MM.1S (cell line): ENCODE data around the gene EFCAB7.

ENCODE experiments used
- DNase-seq: peaks from one replicate; pipeline ENCODE4 v3.0.0-alpha.2; 2015
- H2AFZ ChIP-seq: fragments of 300-600 bp; sonication (generic); 2 replicates; pipeline ENCODE4 v1.6.0; 2016; ENCODE audit warnings: antibody characterized with exemption, low read length
- H3F3A ChIP-seq: fragments of 300-600 bp; sonication (generic); 2 replicates; pipeline ENCODE4 v1.6.1; 2016; ENCODE audit warnings: mild to moderate bottlenecking, antibody characterized with exemption, low read length, moderate library complexity, mixed read lengths; ENCODE audit not compliant: insufficient read depth
- H3K27ac ChIP-seq: fragments of 300-600 bp; sonication (generic); 2 replicates; pipeline ENCODE4 v1.5.1; 2016; ENCODE audit warnings: mild to moderate bottlenecking, low read length
- H3K27me3 ChIP-seq: fragments of 300-600 bp; sonication (generic); replicated peaks from 2 replicates; pipeline ENCODE4 v1.6.0; 2016; ENCODE audit warnings: low read length; ENCODE audit not compliant: insufficient read depth
- H3K36me3 ChIP-seq: fragments of 300-600 bp; sonication (generic); replicated peaks from 2 replicates; pipeline ENCODE4 v1.6.1; 2016; ENCODE audit warnings: mild to moderate bottlenecking, low read length, mixed read lengths; ENCODE audit not compliant: insufficient read depth
- H3K4me1 ChIP-seq: fragments of 300-600 bp; sonication (generic); 2 replicates; pipeline ENCODE4 v1.6.1; 2016; ENCODE audit warnings: low read length, mixed read lengths
- H3K4me2 ChIP-seq: fragments of 300-600 bp; sonication (generic); 2 replicates; pipeline ENCODE4 v1.6.0; 2016; ENCODE audit warnings: low read depth, low read length
- H3K4me3 ChIP-seq: fragments of 300-600 bp; sonication (generic); 2 replicates; pipeline ENCODE4 v1.5.1; 2016; ENCODE audit warnings: low read length, mixed read lengths
- H3K79me2 ChIP-seq: fragments of 300-600 bp; sonication (generic); 2 replicates; pipeline ENCODE4 v1.6.1; 2016; ENCODE audit warnings: mixed run types, low read length, mixed read lengths
- H3K9ac ChIP-seq: fragments of 300-600 bp; sonication (generic); 2 replicates; pipeline ENCODE4 v1.6.1; 2016; ENCODE audit warnings: low read length, mixed read lengths
- H3K9me2 ChIP-seq: fragments of 300-600 bp; sonication (generic); replicated peaks from 2 replicates; pipeline ENCODE4 v1.6.1; 2016; ENCODE audit warnings: mild to moderate bottlenecking, low read length, mixed read lengths; ENCODE audit not compliant: insufficient read depth
- H3K9me3 ChIP-seq: fragments of 300-600 bp; sonication (generic); replicated peaks from 2 replicates; pipeline ENCODE4 v1.6.1; 2016; ENCODE audit warnings: mild to moderate bottlenecking, low read length, mixed read lengths; ENCODE audit not compliant: insufficient read depth
- H4K20me1 ChIP-seq: fragments of 300-600 bp; sonication (generic); 2 replicates; pipeline ENCODE4 v1.6.1; 2016; ENCODE audit warnings: mild to moderate bottlenecking, low read length, moderate library complexity, mixed read lengths; ENCODE audit not compliant: insufficient read depth
- EZH2 ChIP-seq: fragments of 300-600 bp; sonication (generic); optimal IDR thresholded peaks from 2 replicates; pipeline ENCODE3; 2017; ENCODE audit warnings: low read depth, mild to moderate bottlenecking, antibody characterized with exemption, low read length, mixed read lengths
- EZH2phosphoT487 ChIP-seq: fragments of 300-600 bp; sonication (generic); IDR thresholded peaks from 2 replicates; pipeline ENCODE4 v1.6.1; 2018; ENCODE audit warnings: antibody characterized with exemption, low read length
- TF ChIP-seq, protein P1 (sequence below): fragments of 300-600 bp; sonication (generic); IDR thresholded peaks from 2 replicates; pipeline ENCODE4 v1.5.1; 2016; ENCODE audit warnings: antibody characterized with exemption, low read length, mixed read lengths

EFCAB7 gene

DNA sequence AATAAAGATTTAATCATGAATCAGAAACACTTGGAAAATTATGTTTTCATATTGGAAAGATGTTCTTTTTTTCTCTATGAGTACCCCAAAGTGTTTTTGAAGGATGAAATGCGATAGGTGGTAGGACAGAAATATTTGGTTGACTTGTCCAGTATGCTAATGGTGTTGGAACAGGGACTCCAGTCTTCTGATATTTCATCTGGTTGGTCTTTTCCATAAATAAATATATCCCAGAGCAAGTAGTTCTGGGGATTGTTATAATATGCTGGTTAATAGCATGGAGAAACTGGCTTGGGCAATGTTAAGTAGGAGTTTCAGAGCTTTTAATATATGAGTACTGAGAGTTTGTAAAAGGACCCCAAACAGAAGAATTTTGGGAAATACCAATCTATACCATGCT is 78.6 kb downstream of the EFCAB7 start:
- no peak overlapping the region for H2AFZ ChIP-seq
- DNase-seq: no peak
- H4K20me1 ChIP-seq: no peaks in the 10 kb centered on the region
- no peaks in the 10 kb centered on the region for H3K27me3 ChIP-seq
- H3K4me2 ChIP-seq: no peak overlapping the region
- no peaks in the 10 kb centered on the region for H3K9me3 ChIP-seq
- no peaks in the 10 kb centered on the region for H3F3A ChIP-seq
- H3K79me2 ChIP-seq: peaks cover 34% of the 10 kb centered on the region; the same call in 1 of the 2 replicates
- H3K9me2 ChIP-seq: no peaks in the 10 kb centered on the region
- H3K9ac ChIP-seq: no peak overlapping the region
- H3K36me3 ChIP-seq: no peaks in the 10 kb centered on the region
- TF ChIP-seq EZH2 (no peak), EZH2phosphoT487 (no peak)
- TF ChIP-seq, protein P1, sequence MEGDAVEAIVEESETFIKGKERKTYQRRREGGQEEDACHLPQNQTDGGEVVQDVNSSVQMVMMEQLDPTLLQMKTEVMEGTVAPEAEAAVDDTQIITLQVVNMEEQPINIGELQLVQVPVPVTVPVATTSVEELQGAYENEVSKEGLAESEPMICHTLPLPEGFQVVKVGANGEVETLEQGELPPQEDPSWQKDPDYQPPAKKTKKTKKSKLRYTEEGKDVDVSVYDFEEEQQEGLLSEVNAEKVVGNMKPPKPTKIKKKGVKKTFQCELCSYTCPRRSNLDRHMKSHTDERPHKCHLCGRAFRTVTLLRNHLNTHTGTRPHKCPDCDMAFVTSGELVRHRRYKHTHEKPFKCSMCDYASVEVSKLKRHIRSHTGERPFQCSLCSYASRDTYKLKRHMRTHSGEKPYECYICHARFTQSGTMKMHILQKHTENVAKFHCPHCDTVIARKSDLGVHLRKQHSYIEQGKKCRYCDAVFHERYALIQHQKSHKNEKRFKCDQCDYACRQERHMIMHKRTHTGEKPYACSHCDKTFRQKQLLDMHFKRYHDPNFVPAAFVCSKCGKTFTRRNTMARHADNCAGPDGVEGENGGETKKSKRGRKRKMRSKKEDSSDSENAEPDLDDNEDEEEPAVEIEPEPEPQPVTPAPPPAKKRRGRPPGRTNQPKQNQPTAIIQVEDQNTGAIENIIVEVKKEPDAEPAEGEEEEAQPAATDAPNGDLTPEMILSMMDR: no peak
- H3K4me3 ChIP-seq: no peak overlapping the region
- no peak overlapping the region for H3K27ac ChIP-seq
- no peaks in the 10 kb centered on the region for H3K4me1 ChIP-seq

DNA sequence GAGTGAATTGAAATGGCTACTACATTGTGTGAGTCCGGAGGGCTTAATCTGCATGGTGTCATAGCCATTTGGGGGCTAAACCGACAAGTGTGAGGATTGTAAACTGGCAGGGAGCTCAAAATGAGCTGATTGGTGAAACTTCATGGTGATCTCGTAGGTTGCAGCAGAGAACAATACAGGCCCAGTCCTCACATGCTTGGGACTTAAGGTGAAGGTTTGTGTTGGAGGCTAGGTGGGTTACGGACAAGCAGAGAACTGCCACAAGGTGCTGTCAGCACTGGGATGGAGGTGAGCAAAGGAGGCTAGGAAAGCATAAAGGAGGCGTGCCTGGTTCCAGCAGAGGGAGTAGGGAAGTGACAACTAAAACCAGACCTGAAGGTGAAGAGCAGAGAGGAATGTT is 79.3 kb downstream of the EFCAB7 start:
- Histone ChIP-seq H2AFZ (no peak overlapping the region), H3K9ac (no peak overlapping the region), H3K4me2 (no peak overlapping the region), H3K4me3 (no peak overlapping the region), H3K27ac (no peak overlapping the region), H3K9me3 (no peaks in the 10 kb centered on the region), H3F3A (no peaks in the 10 kb centered on the region), H3K9me2 (no peaks in the 10 kb centered on the region), H3K79me2 (peaks cover 32% of the 10 kb centered on the region; the same call in 1 of the 2 replicates), H3K4me1 (no peaks in the 10 kb centered on the region), H3K36me3 (no peaks in the 10 kb centered on the region), H4K20me1 (no peaks in the 10 kb centered on the region), H3K27me3 (no peaks in the 10 kb centered on the region)
- DNase-seq: no peak
- TF ChIP-seq EZH2phosphoT487 (no peak), EZH2 (no peak)
- TF ChIP-seq, protein P1: no peak

DNA sequence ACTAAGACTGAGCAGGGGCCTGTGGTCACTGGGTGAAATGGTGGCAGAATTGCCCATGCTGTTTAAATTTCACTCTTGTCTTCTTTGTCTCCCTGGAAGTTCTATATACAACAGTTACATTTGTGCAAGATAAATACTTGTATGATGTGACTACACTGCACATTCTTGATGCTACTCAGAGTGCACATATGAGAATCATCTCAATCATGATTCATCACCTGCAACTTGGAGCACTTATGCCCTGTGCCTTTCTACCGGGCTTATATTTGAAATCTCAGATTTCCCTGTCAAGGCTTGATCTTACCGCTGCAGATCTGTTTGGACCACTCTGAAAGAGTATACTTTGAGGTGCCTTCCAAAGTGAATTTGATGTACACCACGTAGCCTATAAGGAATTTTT is 80.5 kb downstream of the EFCAB7 start:
- no peaks in the 10 kb centered on the region for H3K36me3 ChIP-seq
- no peak overlapping the region for H2AFZ ChIP-seq
- no peaks in the 10 kb centered on the region for H3K9me2 ChIP-seq
- H3K27me3 ChIP-seq: no peaks in the 10 kb centered on the region
- H3K9me3 ChIP-seq: no peaks in the 10 kb centered on the region
- H3K79me2 ChIP-seq: peaks cover 27% of the 10 kb centered on the region; the same call in 1 of the 2 replicates
- no peak for DNase-seq
- H3K4me2 ChIP-seq: no peak overlapping the region
- H3F3A ChIP-seq: no peaks in the 10 kb centered on the region
- no peaks in the 10 kb centered on the region for H3K4me1 ChIP-seq
- H3K9ac ChIP-seq: no peak overlapping the region
- no peak for TF ChIP-seq EZH2
- TF ChIP-seq, protein P1: no peak
- no peak for TF ChIP-seq EZH2phosphoT487
- no peaks in the 10 kb centered on the region for H4K20me1 ChIP-seq
- H3K27ac ChIP-seq: no peak overlapping the region
- H3K4me3 ChIP-seq: no peak overlapping the region
